BE2C (cell line): ENCODE measurements around the gene ANKRD12.

Experiments
- DNase-seq: peaks from one replicate; pipeline ENCODE4 v3.0.0-alpha.2; 2020
- H3K27me3 ChIP-seq: fragments of 250-450 bp; sonication (Bioruptor Pico); 2 replicates; pipeline ENCODE4 v1.5.1; 2020; ENCODE audit warnings: mild to moderate bottlenecking
- H3K36me3 ChIP-seq: fragments of 250-450 bp; sonication (Bioruptor Pico); 2 replicates; pipeline ENCODE4 v1.5.1; 2020; ENCODE audit warnings: mild to moderate bottlenecking
- H3K4me1 ChIP-seq: fragments of 250-450 bp; sonication (Bioruptor Pico); 2 replicates; pipeline ENCODE4 v1.5.1; 2020
- H3K4me3 ChIP-seq: 2 replicates; pipeline ENCODE4 v1.5.1; 2011; ENCODE audit warnings: low read depth, low read length
- H3K9me3 ChIP-seq: fragments of 250-450 bp; sonication (Bioruptor Pico); 2 replicates; pipeline ENCODE4 v1.5.1; 2020
- CTCF ChIP-seq: IDR thresholded peaks from 2 replicates; pipeline ENCODE4 v1.5.1; 2012; ENCODE audit warnings: mild to moderate bottlenecking, low read depth, low read length

Gene ANKRD12

GRCh38 chr18:9237981-9238380, 101.4 kb downstream of the ANKRD12 start:
- Histone ChIP-seq H3K9me3 (no peaks in the 10 kb centered on the region), H3K27me3 (no peaks in the 10 kb centered on the region), H3K36me3 (no peaks in the 10 kb centered on the region), H3K4me3 (no peak overlapping the region), H3K4me1 (no peaks in the 10 kb centered on the region)
- TF ChIP-seq CTCF, result no peak
- DNase-seq, result no peak

DNA sequence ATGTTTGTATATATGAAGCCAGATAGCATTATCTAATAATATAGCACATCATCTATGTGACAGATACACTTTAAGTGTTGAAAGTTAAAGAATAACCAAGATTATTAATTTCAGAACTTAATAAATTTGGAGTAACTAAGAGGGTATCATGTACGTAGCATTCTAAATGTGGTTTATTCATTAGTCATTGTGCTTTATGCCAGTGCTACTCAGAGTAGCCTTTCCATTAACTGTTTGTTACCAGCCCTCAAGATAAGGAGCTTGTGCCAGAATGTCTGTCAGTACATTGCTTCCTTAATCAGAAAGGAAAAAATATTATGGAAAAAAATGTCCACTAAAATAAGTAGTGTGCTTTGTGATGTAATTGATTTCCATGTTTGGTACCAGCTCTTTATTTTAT, 103.1 kb downstream of the ANKRD12 start:
- Histone ChIP-seq H3K9me3 (no peaks in the 10 kb centered on the region), H3K36me3 (no peaks in the 10 kb centered on the region), H3K4me1 (no peaks in the 10 kb centered on the region), H3K27me3 (no peaks in the 10 kb centered on the region), H3K4me3 (no peak overlapping the region)
- no peak for TF ChIP-seq CTCF
- DNase-seq, result no peak

DNA sequence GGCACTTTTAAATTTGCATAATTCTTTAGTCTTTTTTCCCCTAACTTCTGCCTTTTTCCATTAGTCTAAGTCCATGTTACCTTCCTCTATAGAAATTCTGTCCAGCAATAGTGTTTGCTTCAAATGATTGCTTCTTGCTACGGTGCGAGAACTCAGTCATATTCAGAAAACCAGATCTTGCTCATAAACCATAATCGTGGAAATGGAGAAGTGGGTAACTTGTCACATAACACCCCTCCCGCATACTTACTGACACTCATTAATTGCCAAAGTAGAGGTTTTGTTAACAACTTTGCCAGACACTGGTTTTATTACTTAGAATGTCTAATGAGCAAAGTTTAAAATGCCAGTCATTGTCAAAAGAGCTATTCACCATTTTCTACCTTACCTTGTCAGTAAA, 103.7 kb downstream of the ANKRD12 start:
- H3K4me3 ChIP-seq, result no peak overlapping the region
- H3K36me3 ChIP-seq, result no peaks in the 10 kb centered on the region
- H3K27me3 ChIP-seq, result no peaks in the 10 kb centered on the region
- no peaks in the 10 kb centered on the region for H3K4me1 ChIP-seq
- H3K9me3 ChIP-seq, result no peaks in the 10 kb centered on the region
- DNase-seq, result no peak
- no peak for TF ChIP-seq CTCF

GRCh38 chr18:9243029-9243428, 106.4 kb downstream of the ANKRD12 start:
- no peaks in the 10 kb centered on the region for H3K4me1 ChIP-seq
- no peak for TF ChIP-seq CTCF

GRCh38 chr18:9244376-9244775, 107.8 kb downstream of the ANKRD12 start:
- Histone ChIP-seq H3K27me3 (no peaks in the 10 kb centered on the region), H3K4me3 (no peak overlapping the region), H3K36me3 (no peaks in the 10 kb centered on the region), H3K9me3 (no peaks in the 10 kb centered on the region), H3K4me1 (no peaks in the 10 kb centered on the region)
- DNase-seq, result no peak
- TF ChIP-seq CTCF, result no peak

More at GRCh38 chr18:9243029-9243428, 106.4 kb downstream of the ANKRD12 start:
- no peak overlapping the region for H3K4me3 ChIP-seq
- no peaks in the 10 kb centered on the region for H3K9me3 ChIP-seq
- no peak for DNase-seq
- no peaks in the 10 kb centered on the region for H3K27me3 ChIP-seq
- no peaks in the 10 kb centered on the region for H3K36me3 ChIP-seq

- Histone ChIP-seq H3K4me3 (no peak overlapping the region), H3K36me3 (no peaks in the 10 kb centered on the region), H3K27me3 (no peaks in the 10 kb centered on the region), H3K9me3 (no peaks in the 10 kb centered on the region), H3K4me1 (no peaks in the 10 kb centered on the region)
- no peak for DNase-seq
- TF ChIP-seq CTCF, result no peak
Measured at GRCh38 chr18:9248661-9249060, 112.1 kb downstream of the ANKRD12 start.
